Neural cell (in vitro differentiated cells): ENCODE measurements around the gene BPI.

Experiments
- CTCF ChIP-seq: fragments of 450-650 bp; IDR thresholded peaks from 2 replicates; pipeline ENCODE4 v1.5.1; 2014; ENCODE audit warnings: antibody characterized with exemption, mild to moderate bottlenecking, moderate library complexity; ENCODE audit not compliant: poor library complexity, severe bottlenecking
- EP300 ChIP-seq: fragments of 450-650 bp; conservative IDR thresholded peaks from 2 replicates; pipeline ENCODE4 v1.6.1; 2014; ENCODE audit warnings: antibody characterized with exemption, mild to moderate bottlenecking, moderate library complexity; ENCODE audit not compliant: poor library complexity, severe bottlenecking
- EZH2 ChIP-seq: fragments of 200-600, 300-800 bp; shearing (Covaris generic), sonication (generic); IDR thresholded peaks from 2 replicates; pipeline ENCODE4 v1.6.1; 2014; ENCODE audit warnings: antibody characterized with exemption, low read length, borderline replicate concordance, mild to moderate bottlenecking; ENCODE audit not compliant: insufficient read depth, poor library complexity, severe bottlenecking
- MXI1 ChIP-seq: fragments of 450-650 bp; conservative IDR thresholded peaks from 2 replicates; pipeline ENCODE4 v1.6.1; 2014; ENCODE audit warnings: antibody characterized with exemption, mild to moderate bottlenecking; ENCODE audit not compliant: poor library complexity, severe bottlenecking
- POLR2AphosphoS5 ChIP-seq: IDR thresholded peaks from 2 replicates; pipeline ENCODE4 v1.6.1; 2012
- RAD21 ChIP-seq: fragments of 450-650 bp; conservative IDR thresholded peaks from 2 replicates; pipeline ENCODE4 v1.6.1; 2014; ENCODE audit warnings: antibody characterized with exemption, mild to moderate bottlenecking, moderate library complexity
- REST ChIP-seq: IDR thresholded peaks from 2 replicates; pipeline ENCODE4 v1.6.1; 2012; ENCODE audit warnings: borderline replicate concordance
- SMC3 ChIP-seq: fragments of 450-650 bp; conservative IDR thresholded peaks from 2 replicates; pipeline ENCODE4 v1.6.1; 2014; ENCODE audit warnings: antibody characterized with exemption, mild to moderate bottlenecking, moderate library complexity; ENCODE audit not compliant: poor library complexity
- TAF1 ChIP-seq: IDR thresholded peaks from 2 replicates; pipeline ENCODE4 v1.6.1; 2012; ENCODE audit warnings: low read depth

- TF ChIP-seq CTCF (no peak), POLR2AphosphoS5 (no peak), REST (no peak), TAF1 (no peak), EP300 (no peak), EZH2 (no peak), MXI1 (no peak), RAD21 (no peak), SMC3 (no peak)
Measured at GRCh38 chr20:38260378-38261053, 43.4 kb upstream of the BPI start, which contains the start of gene KIAA1755.
